ENCODE measurements around the gene NEIL3. TPM values are rescaled to one million over a fixed set of nuclear protein-coding genes. Genes with fewer than 3 reads are reported as not detected.

Gene NEIL3
- total RNA-seq, 2 experiments from 2014 or later: 10.9 to 12.3 TPM

DNA sequence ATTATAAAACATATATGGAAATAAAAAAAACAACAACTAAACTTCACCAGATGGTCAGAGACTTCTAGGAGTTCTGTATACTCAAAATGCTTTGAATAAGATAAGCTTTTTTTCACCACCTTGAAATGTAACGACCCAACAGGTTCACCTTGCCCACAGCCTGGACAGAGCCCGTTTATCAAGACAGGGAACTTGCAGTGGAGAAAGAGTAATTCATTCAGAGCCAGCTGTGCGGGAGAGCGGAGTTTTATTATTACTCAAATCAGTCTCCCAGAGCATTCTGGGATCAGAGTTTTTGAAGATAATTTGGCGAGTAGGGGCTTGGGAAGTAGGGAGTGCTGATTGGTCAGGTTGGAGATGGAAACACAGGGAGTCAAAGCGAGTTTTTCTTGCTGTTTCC, 94.1 kb downstream of the NEIL3 start:
- ChIA-PET POLR2A (no interaction called here), CTCF (interaction anchor here (1.1 kb wide), 1 partner anchor 38 kb away, joined by 4 read pairs; no protein-coding TSS in a partner anchor)

DNA sequence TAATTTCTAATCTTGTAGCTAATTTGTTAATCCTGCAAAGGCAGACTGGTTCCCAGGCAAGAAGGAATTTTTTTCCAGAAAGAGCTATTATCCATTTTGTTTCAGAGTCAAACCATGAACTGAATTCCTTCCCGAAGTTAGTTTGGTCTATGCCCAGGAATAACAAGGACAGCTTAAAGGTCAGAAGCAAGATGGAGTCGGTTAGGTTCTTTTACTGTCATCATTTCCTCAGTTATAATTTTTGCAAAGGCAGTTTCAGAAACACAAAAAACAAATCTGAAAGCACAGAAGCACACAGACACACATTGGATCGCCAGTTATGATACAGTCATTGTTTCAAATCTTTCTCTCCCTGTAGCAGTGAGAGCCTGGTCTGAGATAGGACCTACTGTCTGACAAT, 94.7 kb downstream of the NEIL3 start:
- ChIA-PET POLR2A (no interaction called here), CTCF (interaction anchor here (1.1 kb wide), 1 partner anchor 37 kb away, joined by 4 read pairs; no protein-coding TSS in a partner anchor)

DNA sequence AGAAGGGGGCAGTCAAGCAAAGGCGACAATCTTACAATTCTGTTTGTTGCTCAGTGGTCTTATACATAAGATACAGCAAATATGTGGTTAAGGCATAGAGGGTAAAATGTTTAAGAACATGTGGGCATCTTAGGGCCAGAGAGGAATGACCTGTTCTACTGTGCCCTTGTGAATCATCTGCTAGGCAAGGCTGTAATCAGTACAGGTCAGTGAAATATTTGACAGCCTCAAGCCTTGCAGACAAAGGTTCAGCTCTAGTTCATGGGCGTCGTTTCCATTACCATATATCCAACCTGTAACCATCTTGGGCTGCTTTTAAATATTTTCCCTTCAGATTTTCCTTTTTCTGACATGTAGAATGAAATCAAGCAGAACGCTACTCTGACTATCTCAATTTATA, 95.3 kb downstream of the NEIL3 start:
- ChIA-PET CTCF (no interaction called here), POLR2A (no interaction called here)

DNA sequence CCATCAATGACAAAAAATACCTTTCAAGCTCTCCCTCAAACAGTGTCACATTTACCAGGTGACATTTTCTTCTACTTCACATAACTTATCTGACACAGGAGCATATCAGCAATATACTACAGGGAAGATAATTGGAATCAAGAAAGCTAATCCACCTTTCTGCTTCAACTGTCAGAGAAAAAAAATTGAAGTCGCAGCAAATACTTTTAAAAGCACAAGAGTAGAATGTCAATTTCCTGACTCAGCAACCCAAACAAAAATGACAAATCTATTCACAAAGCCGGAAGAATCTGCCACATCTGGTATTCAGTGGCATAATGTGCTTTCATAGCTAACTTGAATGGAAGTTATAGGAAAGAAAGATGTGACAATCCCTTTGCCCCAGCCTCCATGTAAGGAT, 95.8 kb downstream of the NEIL3 start:
- ChIA-PET CTCF (no interaction called here), POLR2A (no interaction called here)

DNA sequence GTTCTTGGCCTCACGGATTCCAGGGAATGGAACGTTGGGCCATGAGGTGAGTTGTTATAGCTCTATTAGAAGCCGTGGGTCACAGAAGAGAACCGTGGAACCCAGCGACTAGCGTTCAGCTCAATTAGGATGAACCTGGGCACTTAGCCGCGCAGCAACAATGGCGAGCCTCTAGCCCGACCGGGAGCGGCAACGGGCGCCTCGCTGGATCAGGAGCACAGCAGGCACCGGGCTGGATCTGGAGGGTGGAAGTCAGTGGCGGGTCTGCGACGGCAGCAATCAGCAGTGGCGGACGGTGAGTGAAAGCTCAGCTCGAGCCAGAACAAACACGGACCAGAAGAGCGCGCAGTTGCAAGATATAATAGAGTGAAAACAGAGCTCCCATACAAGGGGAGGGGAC, 98.3 kb downstream of the NEIL3 start:
- ChIA-PET POLR2A (no interaction called here), CTCF (no interaction called here)

DNA sequence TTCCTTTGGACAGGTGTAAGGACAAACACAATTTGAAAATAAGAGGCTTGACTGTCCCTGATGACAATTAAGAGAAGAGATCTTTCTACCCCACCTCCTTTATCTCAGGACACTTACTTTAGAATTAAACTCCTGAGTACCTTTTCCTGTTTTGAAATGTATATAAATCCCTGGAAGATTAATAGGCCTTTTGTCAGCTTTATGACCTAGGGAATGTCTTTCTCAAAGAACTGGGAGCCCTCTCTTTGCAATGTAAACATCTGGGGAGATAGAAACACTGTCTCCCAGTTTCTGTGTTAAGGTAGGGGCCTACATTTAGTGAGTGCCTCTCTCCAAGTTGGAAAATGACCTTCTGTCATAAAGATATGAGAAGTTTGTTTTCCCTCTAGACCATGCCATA, 100.9 kb downstream of the NEIL3 start:
- POLR2A ChIA-PET: no interaction called here
- CTCF ChIA-PET: no interaction called here

DNA sequence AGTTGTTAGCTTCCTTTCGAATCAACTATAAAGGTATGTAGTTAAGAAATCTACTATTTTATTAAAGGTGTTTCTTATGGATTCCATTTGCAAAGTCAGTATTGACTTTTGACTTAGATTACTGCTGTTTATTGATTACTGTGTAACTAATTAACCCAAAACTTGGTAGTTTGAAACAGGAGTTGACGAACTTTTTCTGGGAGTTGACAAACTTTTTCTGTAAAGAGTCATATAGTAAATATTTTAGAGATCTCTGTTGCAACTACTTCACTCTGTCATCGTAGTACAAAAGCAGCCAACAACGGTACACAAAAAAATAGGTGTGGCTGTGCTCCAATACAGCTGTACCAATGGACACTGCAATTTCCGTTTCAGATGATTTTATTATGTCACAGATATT, 102.3 kb downstream of the NEIL3 start:
- ChIA-PET CTCF (no interaction called here), POLR2A (no interaction called here)

Other genes starting within 250 kb of the NEIL3 start
- 10 to 100 TPM; 17.1 to 17.9 TPM for gene AGA, start 132.6 kb downstream of the NEIL3 start, total RNA-seq

Measured in activated CD8-positive, alpha-beta memory T cell treated with anti-CD3 and anti-CD28 coated beads for 36 hours (primary cell).